CD4-positive, alpha-beta T cell treated with Interleukin-2 at 100 ng/mL for 4 hours (primary cell): ENCODE measurements around the gene NLK.

ENCODE experiments used
- DNase-seq: peaks from one replicate; pipeline ENCODE4 v3.0.0-alpha.2; 2020; ENCODE audit warnings: low spot score

NLK gene

DNA sequence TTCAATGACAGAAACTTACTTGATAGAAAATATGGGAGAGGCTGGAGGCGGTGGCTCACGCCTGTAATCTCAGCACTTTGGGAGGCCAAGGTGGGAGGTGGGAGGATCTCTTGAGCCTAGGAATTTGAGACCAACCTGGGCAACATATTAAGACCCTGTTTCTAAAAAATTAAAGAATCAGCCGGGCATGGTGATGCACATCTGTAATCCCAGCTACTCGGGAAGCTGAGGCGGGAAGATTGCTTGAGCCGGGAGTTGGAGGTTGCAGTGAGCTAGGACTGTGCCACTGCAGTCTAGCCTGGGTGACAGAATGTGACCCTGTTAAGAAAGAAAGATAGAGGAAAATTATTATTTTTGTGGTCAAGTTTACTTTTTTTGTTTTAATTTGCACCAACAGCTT is 2.1 kb upstream of the NLK start:
- no peak for DNase-seq

DNA sequence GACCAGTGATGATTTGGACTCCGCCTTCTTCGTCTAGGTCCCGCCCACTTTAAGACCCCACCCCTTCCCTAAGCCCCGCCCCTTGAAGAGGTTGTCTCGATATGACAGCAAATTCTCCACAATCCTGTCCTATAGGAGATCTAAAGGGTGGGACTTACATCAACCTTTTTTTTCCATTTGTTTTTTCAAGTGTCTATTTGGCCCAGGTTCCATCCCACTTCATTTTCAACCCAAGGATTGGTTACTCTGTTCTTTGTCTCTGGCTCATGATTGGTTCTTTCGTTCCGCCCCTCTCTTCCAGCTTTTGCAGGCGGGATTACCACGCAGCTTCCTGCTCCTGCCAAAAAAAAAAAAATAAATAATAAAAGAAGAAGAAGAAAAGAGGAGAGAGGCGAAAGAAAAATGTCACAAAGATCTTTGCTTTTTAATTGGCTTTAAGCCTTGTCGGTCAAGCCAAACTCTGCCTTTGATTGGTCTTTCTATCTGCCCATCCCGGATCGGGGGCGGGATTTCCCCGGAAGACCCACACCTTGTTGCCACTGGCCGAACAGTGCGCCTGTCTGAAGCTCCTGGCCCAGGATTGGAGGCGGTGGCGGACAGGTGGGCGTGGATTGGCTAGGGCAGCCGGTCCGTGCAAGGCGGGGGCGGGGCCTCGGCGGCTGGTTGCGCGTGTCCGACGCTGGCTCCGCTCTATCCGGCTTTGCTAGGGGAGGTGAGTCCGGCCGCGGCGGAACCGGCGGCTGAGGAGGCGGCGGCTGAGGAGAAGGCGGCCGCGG is 1.2 kb upstream of the NLK start:
- peak; percentile 99 for DNase-seq

DNA sequence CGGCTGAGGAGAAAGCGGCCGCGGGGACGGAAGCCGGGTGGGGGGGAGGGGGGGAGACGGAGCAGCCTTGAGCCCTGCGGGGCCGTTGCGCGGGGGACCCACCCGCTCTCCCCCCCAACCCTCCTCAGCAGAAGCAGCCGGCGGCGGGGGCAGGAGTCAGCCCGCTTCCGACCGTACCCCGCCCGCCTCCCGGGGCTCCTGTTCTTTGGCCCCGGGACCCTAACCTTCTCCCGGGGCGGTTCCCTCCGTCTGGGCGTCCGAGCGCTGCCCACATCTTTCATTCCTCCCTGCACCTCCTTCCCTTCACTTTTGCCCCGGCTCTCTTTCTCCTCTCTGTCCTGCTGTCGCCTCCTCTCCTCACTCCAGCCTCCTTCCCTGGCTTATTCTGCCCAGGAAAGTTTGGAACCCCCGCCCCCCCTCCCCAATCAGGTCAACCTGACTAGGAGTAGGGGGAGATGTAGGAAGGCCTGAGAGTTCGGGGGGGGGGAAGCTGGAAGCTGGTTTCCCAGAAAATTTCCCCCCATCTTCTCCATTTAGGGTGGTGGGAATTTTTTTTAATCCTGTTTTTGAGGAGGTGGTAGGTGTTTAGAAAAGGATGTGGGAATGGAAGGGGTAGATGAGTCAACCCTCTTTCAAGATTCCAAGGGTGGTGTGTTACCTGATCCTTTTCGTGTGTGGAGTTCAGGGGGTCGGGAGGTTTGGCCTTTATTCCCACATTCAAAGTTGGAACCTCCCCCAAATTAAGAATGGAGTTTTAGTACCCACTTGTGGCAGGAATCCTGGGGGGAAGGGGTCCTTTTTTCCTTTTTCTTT is 427 bp upstream of the NLK start:
- DNase-seq = no peak

- no peak for DNase-seq
Observed at GRCh38 chr17:28042721-28043291, 329 bp downstream of the NLK start.

GRCh38 chr17:28043296-28043695 is 819 bp downstream of the NLK start:
- no peak for DNase-seq

GRCh38 chr17:28043741-28044140 is 1.3 kb downstream of the NLK start:
- no peak for DNase-seq

- DNase-seq = no peak
Observed at GRCh38 chr17:28045304-28045703, 2.8 kb downstream of the NLK start.

- no peak for DNase-seq
Observed at GRCh38 chr17:28046034-28046825, 3.8 kb downstream of the NLK start.

DNA sequence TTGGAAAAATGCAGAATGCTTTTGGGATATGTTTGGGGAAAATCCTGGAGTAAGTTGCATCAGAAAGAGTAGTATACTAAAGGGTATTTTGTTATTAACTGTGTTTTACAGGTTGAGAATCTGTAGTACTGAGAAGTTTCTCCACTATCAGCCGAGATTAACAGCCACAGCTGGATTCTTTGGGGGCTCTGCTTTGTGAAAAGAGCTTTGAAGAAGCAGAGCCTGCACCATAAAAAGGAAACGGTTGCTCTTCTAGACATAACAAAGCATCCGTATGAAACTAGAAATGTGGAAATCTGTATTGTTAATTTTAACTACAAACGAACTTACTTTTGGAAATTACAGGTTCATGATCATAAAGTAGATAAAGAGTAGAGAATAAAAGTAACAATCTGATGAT is 5.3 kb downstream of the NLK start:
- DNase-seq = no peak

GRCh38 chr17:28049071-28049470 is 6.6 kb downstream of the NLK start:
- no peak for DNase-seq

- no peak for DNase-seq
Observed at GRCh38 chr17:28053044-28053670, 10.7 kb downstream of the NLK start.

GRCh38 chr17:28053725-28054124 is 11.2 kb downstream of the NLK start:
- no peak for DNase-seq

DNA sequence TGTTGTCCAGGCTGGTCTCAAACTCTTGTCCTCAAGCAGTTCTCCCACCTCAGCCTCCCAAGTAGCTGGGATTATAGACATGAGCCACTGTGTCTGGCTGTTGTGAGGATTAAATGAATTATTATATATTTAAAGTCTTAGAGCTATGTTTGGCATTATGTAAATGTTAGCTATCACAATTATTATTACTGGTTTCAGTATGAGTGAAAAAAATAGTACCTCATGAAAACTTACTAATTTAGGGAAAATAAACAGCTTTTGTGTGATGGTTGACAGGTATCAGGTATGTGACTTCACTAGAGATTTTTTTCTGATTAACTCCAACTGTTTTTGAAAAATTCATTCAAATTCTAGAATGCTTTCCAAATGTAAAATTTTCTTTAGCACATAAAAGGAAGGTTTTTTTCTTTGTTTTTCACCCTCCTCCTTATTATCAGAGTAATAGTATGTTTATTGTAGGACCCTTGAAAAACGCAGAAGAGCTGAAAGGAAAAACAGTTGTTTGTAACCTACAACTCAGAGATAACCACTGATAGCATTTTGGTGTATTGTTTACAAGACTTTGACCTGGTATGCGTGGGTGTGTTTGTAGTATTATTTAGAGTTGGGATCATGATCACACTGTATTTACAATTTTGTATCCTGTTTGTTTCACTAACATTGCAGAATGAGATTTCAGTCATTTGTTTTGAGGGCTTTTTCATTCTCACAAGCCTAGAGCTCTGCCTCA is 13.2 kb downstream of the NLK start:
- no peak for DNase-seq

DNA sequence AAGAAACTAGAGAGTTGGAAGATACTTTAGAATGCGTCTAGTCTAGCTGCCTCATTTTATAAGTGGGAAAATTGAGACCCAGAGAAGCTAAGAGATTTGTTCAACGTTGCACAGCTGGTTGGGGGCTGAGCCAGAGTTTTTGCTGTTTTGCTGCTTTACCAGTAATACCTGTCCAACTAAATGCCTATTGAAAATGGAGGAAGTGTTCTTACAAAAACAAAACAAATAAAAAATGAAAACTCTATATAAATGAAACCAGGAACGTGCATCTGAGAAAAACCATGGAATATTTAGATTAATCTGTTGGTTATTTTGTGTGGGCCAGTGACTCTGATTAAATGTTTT is 13.8 kb downstream of the NLK start:
- DNase-seq = no peak

DNA sequence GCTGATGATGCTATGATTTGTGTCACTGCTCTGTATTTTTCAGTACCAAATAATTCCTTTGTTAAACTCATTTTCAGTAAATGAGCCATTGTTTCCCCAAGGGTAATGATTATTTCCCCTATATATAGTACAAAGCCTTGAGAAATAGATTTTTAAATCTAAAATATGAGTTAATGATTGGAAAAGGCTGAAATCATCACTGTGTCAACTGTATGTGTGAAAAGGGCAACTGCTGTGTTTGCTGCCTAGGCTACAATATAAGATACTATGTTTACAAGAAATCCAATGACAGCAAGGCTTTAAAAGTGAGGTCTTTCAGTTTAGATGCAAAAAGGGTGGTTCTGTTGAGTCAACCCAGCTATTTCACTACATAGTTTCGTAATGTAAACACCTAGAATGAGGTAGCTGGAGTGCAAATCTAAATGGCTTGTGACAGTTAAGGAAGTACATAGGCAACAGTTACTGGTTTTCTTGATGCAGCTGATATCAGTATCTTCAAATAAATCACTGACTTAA is 15.3 kb downstream of the NLK start:
- no peak for DNase-seq

- no peak for DNase-seq
Observed at GRCh38 chr17:28059675-28060074, 17.2 kb downstream of the NLK start.

DNA sequence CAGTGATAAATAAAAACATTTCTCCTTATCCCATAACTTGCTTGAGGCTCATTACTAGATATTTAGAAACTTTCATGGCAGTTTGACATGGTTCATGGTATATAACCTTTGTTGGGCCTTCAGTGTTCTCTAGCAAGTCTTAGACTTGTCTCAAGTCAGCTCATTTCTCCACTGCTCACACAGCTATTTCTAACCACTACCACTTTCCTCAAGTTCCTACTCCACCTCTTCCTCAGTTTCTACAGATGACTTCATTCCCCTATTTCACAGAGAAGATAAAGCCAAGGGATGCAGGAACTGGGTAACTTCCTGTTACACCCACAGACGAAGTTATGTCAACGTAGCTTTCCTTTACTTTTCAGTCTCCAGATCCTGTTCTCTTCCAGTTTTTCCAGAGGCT is 23.2 kb downstream of the NLK start:
- no peak for DNase-seq

GRCh38 chr17:28069061-28069460 is 26.6 kb downstream of the NLK start:
- DNase-seq = no peak

DNA sequence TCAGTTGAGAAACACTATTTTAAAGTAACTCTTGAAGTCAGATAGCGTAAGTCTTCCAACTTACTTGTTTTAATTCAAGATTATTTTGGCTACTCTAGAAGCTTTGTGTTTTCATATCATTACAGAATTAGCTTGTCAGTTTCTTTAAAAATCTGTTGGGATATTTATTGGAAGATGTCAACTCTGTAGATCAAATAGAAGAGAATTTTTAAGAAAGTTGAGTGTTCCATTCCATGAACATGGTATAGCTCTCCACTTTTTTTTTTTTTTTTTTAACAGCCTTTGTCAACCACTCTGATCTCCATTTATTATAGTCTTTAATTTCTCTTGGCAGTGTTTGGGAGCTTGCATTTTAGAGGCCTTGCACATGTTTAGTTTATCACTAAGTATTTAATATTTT is 28.7 kb downstream of the NLK start:
- no peak for DNase-seq

GRCh38 chr17:28071891-28072606 is 29.6 kb downstream of the NLK start:
- DNase-seq = peak; percentile 18
